HL-60 (cell line): ENCODE results near the gene ZSWIM6.

Source experiments
- CTCF ChIP-seq: IDR thresholded peaks from one replicate; pipeline ENCODE4 v1.5.1; 2011; ENCODE audit warnings: low read length, control low read depth, inconsistent platforms; ENCODE audit not compliant: insufficient read depth
- GABPA ChIP-seq: IDR thresholded peaks from 2 replicates; pipeline ENCODE4 v1.6.1; 2012; ENCODE audit warnings: low read depth
- POLR2AphosphoS5 ChIP-seq: IDR thresholded peaks from 2 replicates; pipeline ENCODE4 v1.6.1; 2012; ENCODE audit warnings: low read depth

GRCh38 chr5:61461417-61461816 is 129.4 kb downstream of the ZSWIM6 start:
- TF ChIP-seq CTCF (no peak), POLR2AphosphoS5 (no peak), GABPA (no peak)
